ENCODE results near the gene MED15.

Gene MED15

DNA sequence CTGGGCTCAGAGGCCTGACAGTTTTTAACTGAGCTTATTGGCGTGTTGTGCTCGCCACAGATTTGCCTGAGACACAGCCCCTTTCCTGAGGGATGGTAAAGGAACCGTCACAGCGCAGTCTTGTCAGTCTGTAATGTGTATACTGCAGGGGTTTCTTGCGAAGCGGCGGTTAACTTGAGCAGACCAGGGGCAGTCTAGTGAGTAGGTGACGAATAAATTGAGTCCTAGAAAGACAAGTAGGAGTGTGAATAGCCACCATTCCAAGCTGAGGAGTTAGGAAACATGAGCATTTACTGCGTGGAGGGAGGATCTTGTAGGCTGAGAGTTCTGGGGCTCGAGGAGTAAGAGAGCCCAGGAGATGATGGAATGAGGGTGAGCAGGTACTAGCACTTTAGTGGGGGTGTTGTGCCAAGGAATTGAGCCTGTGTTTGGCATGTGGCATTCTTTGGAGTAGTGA is 1.4 kb downstream of the MED15 start:
- TF ChIP-seq, protein P1, sequence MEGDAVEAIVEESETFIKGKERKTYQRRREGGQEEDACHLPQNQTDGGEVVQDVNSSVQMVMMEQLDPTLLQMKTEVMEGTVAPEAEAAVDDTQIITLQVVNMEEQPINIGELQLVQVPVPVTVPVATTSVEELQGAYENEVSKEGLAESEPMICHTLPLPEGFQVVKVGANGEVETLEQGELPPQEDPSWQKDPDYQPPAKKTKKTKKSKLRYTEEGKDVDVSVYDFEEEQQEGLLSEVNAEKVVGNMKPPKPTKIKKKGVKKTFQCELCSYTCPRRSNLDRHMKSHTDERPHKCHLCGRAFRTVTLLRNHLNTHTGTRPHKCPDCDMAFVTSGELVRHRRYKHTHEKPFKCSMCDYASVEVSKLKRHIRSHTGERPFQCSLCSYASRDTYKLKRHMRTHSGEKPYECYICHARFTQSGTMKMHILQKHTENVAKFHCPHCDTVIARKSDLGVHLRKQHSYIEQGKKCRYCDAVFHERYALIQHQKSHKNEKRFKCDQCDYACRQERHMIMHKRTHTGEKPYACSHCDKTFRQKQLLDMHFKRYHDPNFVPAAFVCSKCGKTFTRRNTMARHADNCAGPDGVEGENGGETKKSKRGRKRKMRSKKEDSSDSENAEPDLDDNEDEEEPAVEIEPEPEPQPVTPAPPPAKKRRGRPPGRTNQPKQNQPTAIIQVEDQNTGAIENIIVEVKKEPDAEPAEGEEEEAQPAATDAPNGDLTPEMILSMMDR (IDR thresholded peaks at IDR 0.05; ENCODE audit: low read depth, low read length) = no peak
- H3K4me3 ChIP-seq (ENCODE audit: low read depth, low read length) = no peak overlapping the region
- no peaks in the 10 kb centered on the region for H3K27me3 ChIP-seq (ENCODE audit: insufficient read depth, low read depth, severe bottlenecking)
- DNase-seq = no peak
- no peaks in the 10 kb centered on the region for H3K9me3 ChIP-seq (ENCODE audit: severe bottlenecking)
- peaks cover 22% of the 10 kb centered on the region for H3K36me3 ChIP-seq
- H3K27ac ChIP-seq = no peak overlapping the region

- TF ChIP-seq, protein P1 (IDR thresholded peaks at IDR 0.05; ENCODE audit: low read depth, low read length) = no peak
- H3K9me3 ChIP-seq (ENCODE audit: severe bottlenecking) = no peaks in the 10 kb centered on the region
- no peak for DNase-seq
Measured at GRCh38 chr22:20509344-20510047, 2.1 kb downstream of the MED15 start.

GRCh38 chr22:20510811-20511577 is 3.6 kb downstream of the MED15 start:
- Histone ChIP-seq H3K9me3 (ENCODE audit: severe bottlenecking) (no peaks in the 10 kb centered on the region), H3K4me3 (ENCODE audit: low read depth, low read length) (no peak overlapping the region), H3K27me3 (ENCODE audit: insufficient read depth, low read depth, severe bottlenecking) (no peaks in the 10 kb centered on the region), H3K36me3 (peaks cover 33% of the 10 kb centered on the region), H3K27ac (no peak overlapping the region)
- no peak for DNase-seq
- TF ChIP-seq, protein P1 (IDR thresholded peaks at IDR 0.05; ENCODE audit: low read depth, low read length) = no peak

More at GRCh38 chr22:20509344-20510047, 2.1 kb downstream of the MED15 start:
- peaks cover 28% of the 10 kb centered on the region for H3K36me3 ChIP-seq
- H3K4me3 ChIP-seq (ENCODE audit: low read depth, low read length) = no peak overlapping the region
- H3K27ac ChIP-seq = no peak overlapping the region
- H3K27me3 ChIP-seq (ENCODE audit: insufficient read depth, low read depth, severe bottlenecking) = no peaks in the 10 kb centered on the region

- Histone ChIP-seq H3K27me3 (ENCODE audit: insufficient read depth, low read depth, severe bottlenecking) (no peaks in the 10 kb centered on the region), H3K9me3 (ENCODE audit: severe bottlenecking) (no peaks in the 10 kb centered on the region), H3K27ac (no peak overlapping the region), H3K36me3 (peaks cover 33% of the 10 kb centered on the region), H3K4me3 (ENCODE audit: low read depth, low read length) (no peak overlapping the region)
- TF ChIP-seq, protein P1 (IDR thresholded peaks at IDR 0.05; ENCODE audit: low read depth, low read length) = no peak
- DNase-seq = no peak
Measured at GRCh38 chr22:20511578-20512229, 4.3 kb downstream of the MED15 start.

DNA sequence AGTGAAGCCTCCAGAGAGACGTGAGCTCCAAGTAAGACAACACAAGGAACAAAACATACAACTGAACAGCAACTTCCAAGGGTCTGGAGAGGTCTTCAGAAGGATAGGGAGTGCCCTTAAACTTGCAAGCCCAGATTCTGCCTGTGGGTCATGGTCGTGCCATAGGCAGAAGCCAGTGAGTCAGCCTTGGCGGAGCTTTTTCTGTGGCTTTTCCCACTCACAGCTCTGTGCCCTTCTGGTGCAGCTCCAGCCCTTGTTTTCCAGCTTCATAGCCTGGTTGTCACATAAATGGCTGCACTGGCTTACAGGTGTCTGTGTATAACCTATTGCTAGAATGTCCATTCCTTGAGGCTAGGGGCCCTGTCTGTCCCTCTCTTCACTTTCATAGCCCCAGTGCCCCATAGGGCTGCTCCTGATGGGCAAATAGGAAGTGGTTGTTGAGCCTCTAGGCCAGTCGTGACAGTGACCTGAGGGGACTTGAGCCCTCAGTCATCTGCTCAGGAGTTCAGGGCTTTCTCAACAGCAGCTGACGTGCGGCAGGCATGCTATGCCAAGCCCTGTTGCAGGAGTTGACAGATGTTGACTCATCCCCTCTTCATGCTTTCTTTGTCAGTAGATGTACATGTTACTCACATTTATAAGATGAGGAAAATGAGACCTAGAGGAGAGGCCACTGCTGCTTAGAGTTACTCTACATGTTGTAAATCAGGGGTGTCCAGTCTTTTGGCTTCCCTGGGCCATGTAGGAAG is 7.4 kb downstream of the MED15 start:
- Histone ChIP-seq H3K9me3 (ENCODE audit: severe bottlenecking) (no peaks in the 10 kb centered on the region), H3K27ac (no peak overlapping the region), H3K36me3 (peaks cover 31% of the 10 kb centered on the region), H3K4me3 (ENCODE audit: low read depth, low read length) (no peak overlapping the region), H3K27me3 (ENCODE audit: insufficient read depth, low read depth, severe bottlenecking) (no peaks in the 10 kb centered on the region)
- TF ChIP-seq, protein P1 (IDR thresholded peaks at IDR 0.05; ENCODE audit: low read depth, low read length) = no peak
- no peak for DNase-seq

Measured in WERI-Rb-1 (cell line).